ENCODE data around the gene FGGY. TPM values are rescaled to one million over a fixed set of nuclear protein-coding genes. Genes with fewer than 3 reads are reported as not detected.

FGGY gene
- total and polyA plus RNA-seq, 7 experiments from 2014 or later: 2.5 to 15.2 (median 11.2) TPM

GRCh38 chr1:59394706-59395425 is 98.0 kb downstream of the FGGY start:
- peaks cover 0 to 5% (median 0%) of the 10 kb centered on the region in 11 donors for H3K9me3 Mint-ChIP-seq
- H3K4me1 Mint-ChIP-seq: peaks cover 8 to 33% (median 13%) of the 10 kb centered on the region in 7 donors
- ATAC-seq (no peak), DNase-seq (peak in 1 of 9 donors; percentile 1)
- H3K36me3 Mint-ChIP-seq: peaks cover 0 to 13% (median 7%) of the 10 kb centered on the region in 5 donors
- H3K27ac ChIP-seq (ENCODE audit: low read depth, low read length): no peak overlapping the region
- no peak overlapping the region for H3K27ac Mint-ChIP-seq
- H3K4me3 Mint-ChIP-seq: no peak overlapping the region
- POLR2A ChIA-PET: interaction anchor here (0.8 kb wide), 1 partner anchor 353 kb away, joined by 3 read pairs; no protein-coding TSS in a partner anchor
- H3K4me1 ChIP-seq (ENCODE audit: control insufficient read depth in 2 of 2, insufficient read depth in 2 of 2, low read length in 2 of 2): no peaks in the 10 kb centered on the region
- H3K4me3 ChIP-seq (ENCODE audit: low read length): no peak overlapping the region
- no peaks in the 10 kb centered on the region for H3K27me3 Mint-ChIP-seq
- H3K36me3 ChIP-seq (ENCODE audit: control insufficient read depth in 2 of 3, insufficient read depth in 3 of 3, low read length in 3 of 3): no peaks in the 10 kb centered on the region
- CTCF ChIA-PET: no interaction called here
- no peaks in the 10 kb centered on the region for H3K27me3 ChIP-seq (ENCODE audit: control insufficient read depth in 2 of 2, insufficient read depth in 2 of 2, low read length in 2 of 2)
- intact Hi-C loops (cut with micrococcal nuclease): no loop called here
- H3K9me3 ChIP-seq (ENCODE audit: control insufficient read depth in 2 of 3, low read length in 3 of 3): no peaks in the 10 kb centered on the region

GRCh38 chr1:59396387-59396786 is 99.5 kb downstream of the FGGY start:
- ChIA-PET POLR2A (no interaction called here), CTCF (no interaction called here)
- Mint-ChIP-seq H3K36me3 (peaks cover 0 to 10% (median 0%) of the 10 kb centered on the region in 5 donors), H3K27ac (no peak overlapping the region), H3K4me1 (peaks cover 5 to 21% (median 7%) of the 10 kb centered on the region in 7 donors), H3K27me3 (no peaks in the 10 kb centered on the region), H3K9me3 (no peaks in the 10 kb centered on the region), H3K4me3 (no peak overlapping the region)
- H3K9me3 ChIP-seq (ENCODE audit: control insufficient read depth in 2 of 3, low read length in 3 of 3): no peaks in the 10 kb centered on the region
- no peak for DNase-seq
- no peak for ATAC-seq
- H3K4me1 ChIP-seq (ENCODE audit: control insufficient read depth in 2 of 2, insufficient read depth in 2 of 2, low read length in 2 of 2): no peaks in the 10 kb centered on the region
- no peak overlapping the region for H3K27ac ChIP-seq (ENCODE audit: low read depth, low read length)
- no peaks in the 10 kb centered on the region for H3K36me3 ChIP-seq (ENCODE audit: control insufficient read depth in 2 of 3, insufficient read depth in 3 of 3, low read length in 3 of 3)
- no peaks in the 10 kb centered on the region for H3K27me3 ChIP-seq (ENCODE audit: control insufficient read depth in 2 of 2, insufficient read depth in 2 of 2, low read length in 2 of 2)
- no peak overlapping the region for H3K4me3 ChIP-seq (ENCODE audit: low read length)
- intact Hi-C loops (cut with micrococcal nuclease): no loop called here

- H3K27me3 ChIP-seq (ENCODE audit: control insufficient read depth in 2 of 2, insufficient read depth in 2 of 2, low read length in 2 of 2): no peaks in the 10 kb centered on the region
- no peaks in the 10 kb centered on the region for H3K4me1 ChIP-seq (ENCODE audit: control insufficient read depth in 2 of 2, insufficient read depth in 2 of 2, low read length in 2 of 2)
- POLR2A ChIA-PET: no interaction called here
- Mint-ChIP-seq H3K4me3 (no peak overlapping the region), H3K27ac (no peak overlapping the region), H3K9me3 (peaks cover 0 to 2% (median 0%) of the 10 kb centered on the region in 11 donors), H3K27me3 (no peaks in the 10 kb centered on the region), H3K4me1 (peaks cover 5 to 18% (median 7%) of the 10 kb centered on the region in 7 donors), H3K36me3 (peaks cover 0 to 10% (median 0%) of the 10 kb centered on the region in 5 donors)
- H3K9me3 ChIP-seq (ENCODE audit: control insufficient read depth in 2 of 3, low read length in 3 of 3): no peaks in the 10 kb centered on the region
- DNase-seq (no peak), ATAC-seq (no peak)
- H3K27ac ChIP-seq (ENCODE audit: low read depth, low read length): no peak overlapping the region
- H3K36me3 ChIP-seq (ENCODE audit: control insufficient read depth in 2 of 3, insufficient read depth in 3 of 3, low read length in 3 of 3): no peaks in the 10 kb centered on the region
- no peak overlapping the region for H3K4me3 ChIP-seq (ENCODE audit: low read length)
- CTCF ChIA-PET: no interaction called here
- intact Hi-C loops (cut with micrococcal nuclease): no loop called here
Measured at GRCh38 chr1:59397139-59397858, 100.4 kb downstream of the FGGY start.

GRCh38 chr1:59399642-59400041 is 102.7 kb downstream of the FGGY start:
- ChIA-PET CTCF (no interaction called here), POLR2A (no interaction called here)
- no peak for DNase-seq
- Mint-ChIP-seq H3K27me3 (no peaks in the 10 kb centered on the region), H3K9me3 (peaks cover 0 to 2% (median 0%) of the 10 kb centered on the region in 11 donors), H3K27ac (no peak overlapping the region), H3K36me3 (peaks cover 0 to 7% (median 0%) of the 10 kb centered on the region in 5 donors), H3K4me3 (no peak overlapping the region), H3K4me1 (peaks cover 2 to 16% (median 5%) of the 10 kb centered on the region in 7 donors)
- no peak overlapping the region for H3K27ac ChIP-seq (ENCODE audit: low read depth, low read length)
- no peaks in the 10 kb centered on the region for H3K36me3 ChIP-seq (ENCODE audit: control insufficient read depth in 2 of 3, insufficient read depth in 3 of 3, low read length in 3 of 3)
- no peaks in the 10 kb centered on the region for H3K9me3 ChIP-seq (ENCODE audit: control insufficient read depth in 2 of 3, low read length in 3 of 3)
- intact Hi-C loops (cut with micrococcal nuclease): no loop called here
- H3K4me3 ChIP-seq (ENCODE audit: low read length): no peak overlapping the region
- no peaks in the 10 kb centered on the region for H3K4me1 ChIP-seq (ENCODE audit: control insufficient read depth in 2 of 2, insufficient read depth in 2 of 2, low read length in 2 of 2)
- no peaks in the 10 kb centered on the region for H3K27me3 ChIP-seq (ENCODE audit: control insufficient read depth in 2 of 2, insufficient read depth in 2 of 2, low read length in 2 of 2)
- no peak for ATAC-seq

GRCh38 chr1:59401581-59401980 is 104.7 kb downstream of the FGGY start:
- Histone ChIP-seq H3K4me1 (ENCODE audit: control insufficient read depth in 2 of 2, insufficient read depth in 2 of 2, low read length in 2 of 2) (no peaks in the 10 kb centered on the region), H3K36me3 (ENCODE audit: control insufficient read depth in 2 of 3, insufficient read depth in 3 of 3, low read length in 3 of 3) (no peaks in the 10 kb centered on the region), H3K4me3 (ENCODE audit: low read length) (no peak overlapping the region), H3K9me3 (ENCODE audit: control insufficient read depth in 2 of 3, low read length in 3 of 3) (no peaks in the 10 kb centered on the region), H3K27ac (ENCODE audit: low read depth, low read length) (no peak overlapping the region), H3K27me3 (ENCODE audit: control insufficient read depth in 2 of 2, insufficient read depth in 2 of 2, low read length in 2 of 2) (no peaks in the 10 kb centered on the region)
- intact Hi-C loops (cut with micrococcal nuclease): no loop called here
- Mint-ChIP-seq H3K9me3 (peaks cover 0 to 2% (median 0%) of the 10 kb centered on the region in 11 donors), H3K36me3 (peaks cover 0 to 5% (median 0%) of the 10 kb centered on the region in 5 donors), H3K27ac (no peak overlapping the region), H3K4me1 (peaks cover 0 to 6% (median 0%) of the 10 kb centered on the region in 7 donors), H3K27me3 (peaks cover 0 to 2% (median 0%) of the 10 kb centered on the region in 5 donors), H3K4me3 (no peak overlapping the region)
- ChIA-PET CTCF (no interaction called here), POLR2A (no interaction called here)
- ATAC-seq (no peak), DNase-seq (no peak)

- H3K36me3 Mint-ChIP-seq: peaks cover 0 to 1% (median 0%) of the 10 kb centered on the region in 5 donors
- Histone ChIP-seq H3K27me3 (ENCODE audit: control insufficient read depth in 2 of 2, insufficient read depth in 2 of 2, low read length in 2 of 2) (no peaks in the 10 kb centered on the region), H3K9me3 (ENCODE audit: control insufficient read depth in 2 of 3, low read length in 3 of 3) (no peaks in the 10 kb centered on the region), H3K4me1 (ENCODE audit: control insufficient read depth in 2 of 2, insufficient read depth in 2 of 2, low read length in 2 of 2) (no peaks in the 10 kb centered on the region), H3K4me3 (ENCODE audit: low read length) (no peak overlapping the region), H3K27ac (ENCODE audit: low read depth, low read length) (no peak overlapping the region), H3K36me3 (ENCODE audit: control insufficient read depth in 2 of 3, insufficient read depth in 3 of 3, low read length in 3 of 3) (no peaks in the 10 kb centered on the region)
- CTCF ChIA-PET: no interaction called here
- no peak overlapping the region for H3K27ac Mint-ChIP-seq
- DNase-seq (no peak), ATAC-seq (no peak)
- H3K9me3 Mint-ChIP-seq: peaks cover 0 to 2% (median 0%) of the 10 kb centered on the region in 11 donors
- H3K4me1 Mint-ChIP-seq: no peaks in the 10 kb centered on the region
- no peak overlapping the region for H3K4me3 Mint-ChIP-seq
- POLR2A ChIA-PET: interaction anchor here (0.7 kb wide), 1 partner anchor 1425 kb away, joined by 3 read pairs; no protein-coding TSS in a partner anchor
- peaks cover 0 to 2% (median 0%) of the 10 kb centered on the region in 5 donors for H3K27me3 Mint-ChIP-seq
- intact Hi-C loops (cut with micrococcal nuclease): no loop called here
Measured at GRCh38 chr1:59404796-59405195, 107.9 kb downstream of the FGGY start.
